T-helper 2 cell (primary cell): ENCODE data around the gene SMOC1.

Experiments
- DNase-seq, 5 experiments: peaks; one replicate each; pipeline versions ENCODE4 v3.0.0 to v3.0.0-alpha.2; 2012 to 2022

SMOC1 gene

GRCh38 chr14:69983317-69983716, 104.1 kb downstream of the SMOC1 start:
- DNase-seq = no peak

GRCh38 chr14:69985463-69985862, 106.2 kb downstream of the SMOC1 start:
- DNase-seq = no peak

- no peak for DNase-seq
These were observed 107.1 kb downstream of the SMOC1 start for GRCh38 chr14:69986336-69986735.

- DNase-seq = no peak
These were observed 108.3 kb downstream of the SMOC1 start for GRCh38 chr14:69987406-69988121.

DNA sequence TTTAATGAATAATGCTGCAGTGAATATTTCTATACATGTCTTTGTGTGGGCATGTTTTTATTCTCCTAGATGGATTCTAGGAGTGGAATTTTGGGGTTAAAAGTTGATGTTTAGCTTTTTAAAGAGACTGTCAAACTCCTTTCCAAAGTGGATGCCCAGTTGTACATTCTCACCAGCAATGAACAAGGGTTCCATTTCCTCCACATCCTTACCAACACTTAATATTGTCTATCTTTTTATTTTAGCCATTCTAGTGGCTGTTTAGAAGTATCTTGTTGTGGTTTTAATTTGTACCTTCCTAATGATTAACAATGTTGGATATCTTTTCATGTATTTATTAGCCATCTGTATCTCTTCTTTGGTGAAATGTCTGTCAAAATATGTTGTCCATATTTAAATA, 109.8 kb downstream of the SMOC1 start:
- DNase-seq = no peak

DNA sequence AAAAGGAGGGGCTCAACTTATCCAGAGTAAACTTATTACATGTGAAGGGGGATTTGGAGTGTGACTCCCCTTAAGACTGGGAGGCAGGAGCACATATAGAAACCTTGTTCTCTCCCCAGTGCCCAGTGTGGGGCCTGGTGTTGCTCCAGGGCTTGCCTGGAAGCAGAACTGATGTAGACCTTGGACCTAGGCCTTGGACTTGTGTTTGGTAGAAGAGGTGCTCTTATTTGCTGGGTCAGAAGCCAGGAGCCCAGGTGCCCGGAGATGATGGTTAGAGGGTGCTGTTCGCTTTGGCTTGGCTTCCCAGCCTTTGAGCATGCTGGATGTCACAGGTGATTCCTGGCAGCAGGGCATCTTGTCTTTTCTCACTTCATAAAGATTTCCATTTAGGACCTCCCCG, 110.4 kb downstream of the SMOC1 start:
- no peak for DNase-seq

DNA sequence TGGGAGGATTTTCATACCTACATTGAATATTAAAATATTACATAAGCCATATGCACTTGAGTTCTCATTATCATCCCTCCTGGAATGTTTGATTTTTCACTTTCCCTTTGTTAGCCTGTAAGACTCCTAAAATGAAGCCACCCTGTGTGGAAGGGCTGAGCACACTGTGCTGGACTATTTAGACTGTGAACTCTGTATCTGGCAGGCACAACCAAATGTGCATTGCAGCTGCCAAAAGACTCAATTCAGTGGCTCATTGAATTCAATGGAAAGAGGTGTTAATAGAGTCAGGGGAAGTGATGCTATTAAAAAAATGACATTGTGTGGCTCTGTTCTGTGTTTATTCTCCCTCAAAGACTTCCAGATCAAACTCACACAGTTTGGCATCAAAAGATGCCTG, 111.1 kb downstream of the SMOC1 start:
- no peak for DNase-seq

GRCh38 chr14:69991422-69991821, 112.2 kb downstream of the SMOC1 start:
- no peak for DNase-seq

- DNase-seq = no peak
These were observed 113.3 kb downstream of the SMOC1 start for GRCh38 chr14:69992564-69992963.

DNA sequence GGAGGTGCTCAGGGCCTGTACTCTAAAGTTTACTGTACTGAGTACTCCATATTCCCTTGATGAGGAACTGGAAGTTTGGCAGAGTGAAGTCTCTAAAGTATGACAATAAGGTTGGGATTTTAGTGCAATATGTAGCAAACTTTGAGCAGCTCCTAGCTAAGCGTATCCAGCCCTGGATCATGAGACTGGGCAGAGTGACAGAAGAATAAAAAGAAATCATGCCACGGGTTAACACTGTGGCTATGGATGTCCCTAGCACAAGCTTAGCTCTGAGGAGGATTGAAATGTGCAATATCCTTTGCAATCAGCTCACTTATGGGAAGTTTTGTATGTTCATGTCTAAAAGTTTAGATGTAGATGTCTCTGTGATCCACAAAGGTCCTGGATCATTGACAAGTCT, 114.1 kb downstream of the SMOC1 start:
- DNase-seq = no peak

GRCh38 chr14:69994002-69994401, 114.8 kb downstream of the SMOC1 start:
- DNase-seq = no peak

DNA sequence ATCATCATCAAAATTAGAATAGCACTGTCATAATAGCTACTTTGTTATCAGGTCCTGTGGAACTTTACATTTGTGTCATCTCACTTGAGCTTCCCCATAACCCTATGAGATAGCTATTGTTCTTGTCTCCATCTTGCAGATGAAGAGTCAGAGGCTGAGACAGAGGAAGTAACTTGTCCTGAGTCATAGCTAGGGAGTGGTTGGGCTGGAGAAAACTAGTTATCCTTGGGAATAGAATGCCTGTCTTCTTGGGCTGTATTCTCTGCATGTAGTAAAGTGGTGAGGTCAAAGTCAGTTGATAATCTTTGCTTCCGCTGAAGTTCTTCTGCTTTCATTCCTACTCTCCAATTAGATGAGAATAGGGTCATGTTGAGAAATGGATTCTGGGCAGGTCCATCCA, 117.0 kb downstream of the SMOC1 start:
- no peak for DNase-seq

DNA sequence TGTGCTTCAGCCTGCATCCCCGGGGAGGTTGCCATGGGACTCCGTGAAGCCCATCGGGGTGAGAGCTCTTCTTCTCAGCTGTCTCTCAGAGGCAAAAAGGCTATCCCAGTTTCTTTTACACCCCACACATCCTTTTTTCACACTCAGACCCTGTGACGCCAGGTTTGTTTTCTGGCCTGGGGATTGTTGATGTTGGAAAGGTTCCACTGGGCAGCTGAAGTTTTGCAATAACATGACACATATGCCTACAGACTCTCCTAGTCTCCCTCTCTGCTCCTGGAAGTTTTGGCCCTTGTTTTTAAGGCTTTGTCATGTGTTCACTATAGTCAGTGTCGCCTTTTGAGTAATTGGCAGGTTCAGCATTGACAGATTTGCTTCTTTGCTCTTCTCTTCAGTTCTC, 118.6 kb downstream of the SMOC1 start:
- no peak for DNase-seq

DNA sequence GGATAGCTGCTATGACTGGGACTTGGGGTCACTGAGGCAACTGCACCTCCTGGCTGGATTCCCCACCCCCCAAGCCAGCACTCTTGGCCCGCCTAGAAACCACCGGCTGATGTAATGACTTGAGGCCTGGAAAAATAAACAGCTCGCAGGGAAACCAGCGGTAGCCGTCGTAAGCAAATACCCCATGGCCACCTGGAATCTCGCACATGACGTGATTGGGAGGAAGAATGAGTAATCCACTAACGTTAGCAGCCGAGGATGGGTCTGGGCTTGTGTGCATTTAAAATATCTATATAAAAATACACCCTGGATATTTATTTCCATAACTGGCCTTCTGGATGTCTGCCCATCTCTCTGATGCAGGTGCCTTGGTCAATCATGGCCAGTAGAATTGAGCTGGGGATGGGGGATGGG, 120.1 kb downstream of the SMOC1 start:
- DNase-seq = no peak

DNA sequence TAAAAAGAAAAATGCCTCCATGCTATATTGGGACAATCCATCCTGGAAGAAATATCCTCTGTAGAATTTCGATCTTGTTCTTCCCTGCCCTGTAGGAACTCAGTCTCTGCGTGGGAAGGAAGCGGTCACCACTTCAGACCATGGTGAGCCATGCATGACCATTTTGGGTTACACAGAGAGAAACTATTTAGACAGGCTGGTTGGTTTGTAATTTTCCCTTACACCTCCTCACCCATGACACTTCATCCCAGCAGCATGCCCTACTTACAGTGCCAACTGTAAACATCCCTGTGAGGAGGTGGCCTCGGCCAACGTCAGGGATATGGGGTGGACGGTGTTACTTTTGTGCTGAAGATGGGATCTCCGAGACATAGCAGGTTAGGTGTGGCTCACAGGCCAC, 121.4 kb downstream of the SMOC1 start:
- DNase-seq = no peak

DNA sequence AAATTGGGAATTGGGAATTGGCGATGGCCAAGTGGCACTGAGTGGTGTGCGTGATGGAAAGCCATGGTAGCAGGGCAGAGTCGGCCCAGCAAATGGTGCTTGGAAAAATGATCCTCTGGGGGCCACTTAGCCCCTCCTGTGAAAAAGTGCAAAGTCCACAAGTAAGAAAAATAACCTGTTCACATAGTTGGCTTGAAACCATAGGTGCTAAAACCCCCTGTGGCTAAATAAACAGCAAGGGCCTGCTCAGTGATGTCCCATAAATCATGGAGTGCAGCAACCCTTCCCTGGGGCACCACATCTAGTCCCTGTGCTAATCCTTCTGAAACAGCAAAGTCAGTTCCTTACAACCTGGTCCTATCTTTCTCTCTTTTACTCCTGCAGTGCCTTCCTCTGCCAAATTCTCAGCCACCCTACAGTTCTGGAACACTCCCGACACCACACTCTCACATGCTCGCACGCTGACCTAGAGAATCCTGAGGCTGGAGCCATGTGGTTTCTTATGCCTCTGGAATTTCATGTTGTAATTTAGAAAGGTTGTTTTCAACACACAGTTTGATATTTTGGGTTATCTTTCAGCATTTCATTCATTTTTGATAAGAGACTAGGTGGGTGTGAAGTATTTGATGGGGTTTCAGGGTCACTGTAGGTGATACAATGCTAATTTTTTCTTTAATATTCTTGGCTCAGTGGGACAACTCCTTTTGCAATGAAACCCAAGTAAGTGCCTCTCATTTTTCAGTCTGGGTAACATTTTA, 123.6 kb downstream of the SMOC1 start:
- DNase-seq = no peak

- no peak for DNase-seq
These were observed 125.6 kb downstream of the SMOC1 start for GRCh38 chr14:70004791-70005190.

DNA sequence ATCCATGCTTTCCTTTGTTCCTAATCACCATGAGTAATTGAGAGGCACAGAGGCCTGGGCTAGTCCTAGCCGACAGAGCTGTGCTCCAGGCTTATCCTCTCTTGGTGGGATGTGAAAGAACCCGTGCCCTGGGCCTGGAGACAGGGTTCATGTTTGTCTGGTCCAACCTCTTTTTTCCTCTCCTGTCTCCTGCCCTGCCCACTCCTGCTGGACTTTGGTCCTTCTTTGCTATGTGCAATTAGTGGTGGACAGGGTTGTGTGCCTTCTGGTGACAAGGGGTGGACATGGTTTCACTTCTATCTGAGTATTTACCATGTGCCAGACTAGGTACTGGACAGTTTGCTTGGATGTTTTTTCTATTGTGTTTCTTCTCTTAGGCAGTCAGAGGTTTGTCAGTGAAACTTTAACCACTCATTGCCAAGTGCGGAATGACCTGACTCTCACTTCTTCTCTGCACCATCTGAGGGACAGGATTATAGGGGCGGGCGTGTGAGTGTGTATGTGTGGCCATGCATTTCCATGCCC, 126.1 kb downstream of the SMOC1 start:
- no peak for DNase-seq

DNA sequence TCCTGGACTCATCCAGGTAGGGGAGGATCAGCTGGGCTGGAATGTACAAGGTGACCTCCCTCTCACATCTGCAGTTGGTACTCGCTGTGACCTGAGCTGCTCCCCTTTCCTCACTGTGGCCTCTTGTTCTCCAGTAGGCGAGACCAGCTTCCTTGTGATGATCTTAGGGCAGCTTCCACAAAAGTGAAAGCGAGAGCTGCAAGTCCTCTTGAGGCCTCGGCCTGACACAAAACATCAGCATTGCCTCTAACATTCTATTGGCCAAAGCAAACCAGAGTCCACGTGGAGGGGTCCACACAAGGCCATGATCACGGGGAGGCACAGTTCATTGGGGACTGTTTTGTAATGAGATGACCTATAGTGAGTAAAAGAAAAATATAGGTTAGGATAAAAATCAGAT, 127.5 kb downstream of the SMOC1 start:
- DNase-seq = no peak

- no peak for DNase-seq
These were observed 129.4 kb downstream of the SMOC1 start for GRCh38 chr14:70008284-70009262.

GRCh38 chr14:70009961-70010360, 130.7 kb downstream of the SMOC1 start:
- no peak for DNase-seq

- DNase-seq = no peak
These were observed 131.9 kb downstream of the SMOC1 start for GRCh38 chr14:70011098-70011497.

GRCh38 chr14:70011708-70012107, 132.5 kb downstream of the SMOC1 start:
- DNase-seq = no peak
